Skeletal muscle satellite cell (primary cell): ENCODE data around the gene BMI1.
"Not testable (repeated sequence)": the region's sequence is repeated elsewhere in the genome, so short reads cannot be mapped to it uniquely, and the experiment has no call there.

ENCODE experiments used
- H3K27me3 ChIP-seq: 2 replicates; pipeline ENCODE4 v1.7.0; 2013; ENCODE audit warnings: low read length; ENCODE audit not compliant: control insufficient read depth, insufficient read depth
- H3K36me3 ChIP-seq: 2 replicates; pipeline ENCODE4 v1.7.0; 2013; ENCODE audit warnings: mild to moderate bottlenecking, control low read depth, low read length; ENCODE audit not compliant: insufficient read depth
- H3K4me1 ChIP-seq: 2 replicates; pipeline ENCODE4 v1.7.0; 2013; ENCODE audit warnings: low read length; ENCODE audit not compliant: control insufficient read depth, insufficient read depth
- H3K4me2 ChIP-seq: 2 replicates; pipeline ENCODE4 v1.7.0; 2013; ENCODE audit warnings: mild to moderate bottlenecking, low read length
- H3K4me3 ChIP-seq: 2 replicates; pipeline ENCODE4 v1.7.0; 2013; ENCODE audit warnings: low read length
- H3K9ac ChIP-seq: 2 replicates; pipeline ENCODE4 v1.7.0; 2013; ENCODE audit warnings: mild to moderate bottlenecking, low read depth, low read length, moderate library complexity
- H3K9me3 ChIP-seq: replicated peaks from 2 replicates; pipeline ENCODE4 v1.7.0; 2013; ENCODE audit warnings: mild to moderate bottlenecking, control low read depth, low read length

Gene BMI1

DNA sequence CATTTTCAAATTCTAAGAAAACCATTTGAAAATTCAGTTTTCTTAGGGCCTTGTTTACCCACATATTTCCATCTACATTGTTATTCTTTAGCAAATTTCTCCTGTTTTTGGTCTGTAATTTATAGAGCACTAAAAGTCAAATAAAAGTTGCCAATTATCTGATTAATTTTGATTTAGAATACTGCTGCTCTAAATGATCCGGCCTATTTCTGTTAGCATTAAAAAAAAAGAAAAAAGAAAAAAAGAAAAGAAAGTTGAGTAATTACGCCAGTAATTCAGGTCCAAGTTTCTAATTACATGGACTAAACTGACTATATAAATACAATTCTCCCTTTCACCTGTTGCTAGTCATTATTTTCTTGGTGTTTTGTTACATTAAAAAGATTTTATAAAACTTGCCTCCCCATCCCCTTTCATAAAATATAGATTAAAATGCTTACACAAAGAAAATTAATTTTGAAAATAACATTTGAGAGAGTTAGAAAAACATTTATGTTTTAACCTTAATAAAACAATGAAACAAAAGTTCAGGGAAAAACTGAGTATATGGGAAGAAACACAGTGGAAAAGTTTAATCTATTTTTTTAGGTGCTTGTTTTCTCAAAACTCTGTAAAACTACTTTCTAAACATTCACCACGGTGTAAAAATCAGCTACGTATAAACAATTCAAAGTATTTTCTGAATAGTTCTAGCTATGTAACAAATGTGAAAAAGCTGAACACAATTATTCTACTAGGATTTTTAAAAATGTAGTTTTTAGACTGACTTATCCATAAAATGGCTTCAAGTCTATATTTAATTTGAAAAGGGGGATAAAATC lies 11.5 kb upstream of the BMI1 start:
- Histone ChIP-seq H3K4me2 (no peak overlapping the region), H3K4me3 (no peak overlapping the region), H3K36me3 (no peaks in the 10 kb centered on the region), H3K4me1 (peaks cover 20% of the 10 kb centered on the region), H3K9ac (no peak overlapping the region), H3K9me3 (no peaks in the 10 kb centered on the region), H3K27me3 (no peaks in the 10 kb centered on the region)

DNA sequence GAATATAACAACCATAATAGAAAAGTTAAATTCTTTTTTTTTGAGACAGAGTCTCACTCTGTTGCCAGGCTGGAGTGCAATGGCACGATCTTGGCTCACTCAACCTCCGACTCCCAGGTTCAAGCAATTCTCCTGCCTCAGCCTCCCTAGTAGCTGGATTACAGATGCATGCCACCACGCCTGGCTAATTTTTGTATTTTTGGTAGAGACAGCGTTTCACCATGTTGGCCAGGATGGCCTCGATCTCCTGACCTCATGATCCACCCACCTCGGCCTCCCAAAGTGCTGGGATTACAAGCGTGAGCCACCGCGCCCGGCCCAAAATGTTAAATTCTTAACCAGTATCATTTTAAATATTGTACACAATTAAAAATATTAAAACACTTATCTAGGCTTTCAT lies 10.9 kb upstream of the BMI1 start:
- not testable (repeated sequence) for H3K4me2 ChIP-seq, H3K36me3 ChIP-seq, H3K9me3 ChIP-seq, H3K9ac ChIP-seq, H3K27me3 ChIP-seq, H3K4me3 ChIP-seq
- H3K4me1 ChIP-seq: peaks cover 21% of the 10 kb centered on the region

DNA sequence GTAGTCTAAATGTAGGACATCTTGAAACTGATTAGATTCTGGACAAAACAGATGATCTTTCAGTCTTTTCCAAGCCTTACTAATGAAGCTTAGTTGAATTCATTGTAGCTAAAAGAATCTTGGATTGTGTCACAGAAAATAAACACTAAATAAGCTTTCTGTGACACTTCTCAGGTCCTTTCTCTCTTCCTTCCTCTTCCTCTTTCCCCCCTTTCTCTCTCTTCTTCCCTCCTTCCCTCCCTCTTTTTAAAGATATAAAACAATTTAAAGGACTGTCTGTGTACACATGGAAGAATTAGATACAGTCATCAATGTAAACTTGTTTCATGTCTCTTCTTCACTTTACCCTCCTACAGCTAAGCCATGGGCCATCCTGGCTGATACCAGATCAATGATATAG lies 10.0 kb upstream of the BMI1 start:
- Histone ChIP-seq H3K27me3 (no peaks in the 10 kb centered on the region), H3K4me2 (no peak overlapping the region), H3K36me3 (no peaks in the 10 kb centered on the region)

DNA sequence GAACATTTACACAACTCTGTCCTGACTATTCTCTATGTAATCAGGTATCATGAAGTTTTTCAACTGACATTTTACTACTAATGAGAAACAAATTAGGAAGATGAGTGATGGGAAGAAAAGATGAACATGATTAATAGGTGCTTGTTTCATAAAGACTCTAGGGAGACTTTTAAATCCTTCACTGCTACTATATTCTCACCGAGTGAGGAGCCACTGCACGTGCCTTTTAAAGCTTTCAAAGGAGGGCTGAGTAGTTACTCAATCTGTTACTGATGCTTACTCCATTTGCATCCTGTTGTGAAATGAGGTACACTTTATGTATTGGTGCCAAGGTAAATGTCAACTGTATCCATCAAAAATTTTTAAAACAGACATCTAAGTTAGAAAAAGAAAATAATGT lies 6.0 kb upstream of the BMI1 start:
- Histone ChIP-seq H3K4me3 (no peak overlapping the region), H3K4me2 (peak overlapping the region; percentile 89), H3K36me3 (no peaks in the 10 kb centered on the region), H3K9ac (no peak overlapping the region), H3K27me3 (no peaks in the 10 kb centered on the region), H3K9me3 (no peaks in the 10 kb centered on the region), H3K4me1 (peaks cover 13% of the 10 kb centered on the region)

More for the DNA sequence above, 10.0 kb upstream of the BMI1 start:
- Histone ChIP-seq H3K4me3 (no peak overlapping the region), H3K9me3 (no peaks in the 10 kb centered on the region), H3K9ac (no peak overlapping the region), H3K4me1 (peaks cover 17% of the 10 kb centered on the region)

DNA sequence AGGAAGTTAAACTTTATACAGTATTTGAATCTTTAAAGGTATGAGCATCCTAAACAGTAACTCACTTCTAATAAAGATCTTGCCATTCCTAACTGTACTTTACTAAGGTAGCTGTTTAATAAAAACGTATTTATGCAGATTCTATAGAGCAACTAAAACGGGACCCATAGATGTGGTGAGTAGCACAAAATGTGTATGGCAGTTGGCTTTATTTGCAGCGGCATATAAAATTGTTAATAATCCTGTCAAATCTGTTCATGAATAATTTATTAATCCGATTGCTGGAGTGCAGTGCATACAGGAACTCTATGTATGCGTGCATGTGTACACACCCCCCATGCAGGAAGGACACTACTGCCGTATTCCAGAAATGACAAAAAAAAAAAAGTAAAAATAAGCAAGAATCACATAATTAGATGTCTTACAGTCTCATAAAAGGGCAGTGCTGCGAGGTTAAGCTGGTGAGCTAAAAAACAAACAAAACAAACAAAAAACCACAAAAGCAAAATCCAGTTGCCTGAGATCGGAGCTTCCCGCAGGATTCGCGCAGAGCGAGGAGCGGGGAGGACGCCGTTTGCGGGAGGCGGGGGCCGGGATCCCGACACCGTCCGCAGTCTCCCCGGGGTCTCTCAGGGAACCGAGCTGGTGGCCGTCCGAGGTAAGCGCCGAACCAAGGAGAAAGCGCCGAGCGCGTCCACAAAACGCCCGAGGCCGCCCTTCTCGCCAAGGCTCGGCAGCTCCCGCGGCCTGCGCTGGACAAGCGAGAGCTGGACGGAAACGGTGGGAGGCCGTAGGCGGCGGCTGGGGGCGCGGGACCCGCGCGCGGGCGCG lies 5.2 kb upstream of the BMI1 start:
- Histone ChIP-seq H3K4me2 (peak overlapping the region; percentile 89), H3K4me1 (peaks cover 16% of the 10 kb centered on the region), H3K4me3 (peak overlapping the region; percentile 80), H3K9ac (peak overlapping the region; percentile 87), H3K9me3 (no peaks in the 10 kb centered on the region), H3K36me3 (no peaks in the 10 kb centered on the region), H3K27me3 (no peaks in the 10 kb centered on the region)

DNA sequence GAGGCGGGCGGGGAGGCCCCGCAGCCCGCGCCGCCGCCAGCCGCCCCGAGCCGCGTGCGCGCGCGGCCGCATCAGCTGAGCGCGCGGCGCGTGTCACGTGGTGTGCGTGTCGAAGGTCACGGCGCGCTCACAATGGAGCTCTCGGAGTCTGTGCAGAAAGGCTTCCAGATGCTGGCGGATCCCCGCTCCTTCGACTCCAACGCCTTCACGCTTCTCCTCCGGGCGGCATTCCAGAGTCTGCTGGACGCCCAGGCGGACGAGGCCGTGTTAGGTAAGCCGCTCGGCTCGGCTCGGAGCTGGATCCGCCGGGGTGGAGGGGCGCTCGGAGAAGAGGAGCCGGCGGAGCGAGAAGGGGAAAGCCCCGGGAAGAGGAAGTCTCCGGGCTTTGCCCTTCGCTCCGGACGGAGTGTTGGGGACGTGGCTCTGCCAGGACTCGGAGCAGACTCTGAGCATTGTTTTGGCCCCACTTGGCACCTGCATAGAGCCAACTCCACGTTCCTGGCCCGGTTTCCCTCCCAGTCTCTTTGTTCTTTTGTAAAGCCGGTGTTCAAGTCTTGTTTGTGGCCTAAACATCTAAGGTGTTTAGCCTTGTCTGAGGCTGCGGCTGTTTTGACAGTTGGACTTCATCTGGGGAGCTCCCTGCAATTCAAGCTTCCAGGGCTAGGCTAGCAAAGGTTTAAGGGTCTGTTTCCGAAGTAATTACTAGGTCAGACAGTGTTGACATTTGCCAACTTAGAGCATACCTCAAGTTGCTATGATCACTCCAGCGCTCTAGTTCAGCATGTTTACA lies 4.4 kb upstream of the BMI1 start, which contains the start of gene COMMD3:
COMMD3 (plus strand) TSS at position 103 of the 790 bp plus-strand sequence; CDS start at position 133, 30 bp downstream.
- H3K36me3 ChIP-seq: no peaks in the 10 kb centered on the region
- no peaks in the 10 kb centered on the region for H3K27me3 ChIP-seq
- H3K4me3 ChIP-seq: peak within 1 kb of the TSS; percentile 80
- H3K4me1 ChIP-seq: peaks cover 16% of the 10 kb centered on the region
- H3K9ac ChIP-seq: peak within 1 kb of the TSS; percentile 87
- H3K4me2 ChIP-seq: peak within 1 kb of the TSS; percentile 89
- H3K9me3 ChIP-seq: no peaks in the 10 kb centered on the region

- Histone ChIP-seq H3K4me2 (peak overlapping the region; percentile 89), H3K36me3 (no peaks in the 10 kb centered on the region), H3K9me3 (no peaks in the 10 kb centered on the region), H3K4me3 (peak overlapping the region; percentile 80), H3K4me1 (peaks cover 16% of the 10 kb centered on the region), H3K27me3 (peaks cover under 1% of the 10 kb centered on the region), H3K9ac (peak overlapping the region; percentile 87)
Observed at GRCh38 chr10:22317076-22317370, 3.9 kb upstream of the BMI1 start.

DNA sequence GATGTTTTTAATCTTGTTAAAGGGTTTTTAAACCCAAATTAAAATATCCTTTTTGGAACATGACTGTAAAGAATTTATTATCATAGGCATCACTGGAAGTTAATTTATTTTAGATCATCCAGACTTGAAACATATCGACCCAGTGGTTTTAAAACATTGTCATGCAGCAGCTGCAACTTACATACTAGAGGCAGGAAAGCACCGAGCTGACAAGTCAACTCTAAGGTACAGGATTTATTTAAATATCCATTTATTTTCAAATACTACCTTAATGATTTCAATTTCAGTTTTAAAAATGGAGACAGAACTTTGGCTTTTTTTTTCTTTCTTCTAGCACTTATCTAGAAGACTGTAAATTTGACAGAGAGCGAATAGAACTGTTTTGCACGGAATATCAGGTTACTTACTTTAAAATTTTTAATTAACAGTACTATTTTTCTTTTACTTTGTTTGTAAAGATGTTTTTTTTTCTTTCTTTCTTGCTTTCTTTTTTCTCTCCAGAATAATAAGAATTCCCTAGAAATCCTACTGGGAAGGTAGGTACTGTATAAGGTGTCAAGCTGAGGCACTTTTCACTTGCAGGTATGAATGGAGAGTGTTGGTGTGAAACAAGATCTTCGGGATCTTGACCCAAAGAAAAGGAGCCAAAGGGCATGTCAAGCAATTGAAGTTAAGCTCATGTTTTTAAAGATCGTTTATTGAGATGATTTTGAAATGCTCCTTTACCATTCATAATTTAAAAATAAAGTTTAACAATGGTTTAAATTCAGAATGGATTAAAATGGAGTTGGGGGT lies 2.9 kb upstream of the BMI1 start:
- H3K4me2 ChIP-seq: peak overlapping the region; percentile 89
- peak overlapping the region; percentile 80 for H3K4me3 ChIP-seq
- peak overlapping the region; percentile 87 for H3K9ac ChIP-seq
- H3K9me3 ChIP-seq: no peaks in the 10 kb centered on the region
- no peaks in the 10 kb centered on the region for H3K36me3 ChIP-seq
- H3K4me1 ChIP-seq: peaks cover 24% of the 10 kb centered on the region
- peaks cover 10% of the 10 kb centered on the region for H3K27me3 ChIP-seq

- Histone ChIP-seq H3K4me3 (no peak overlapping the region), H3K9ac (no peak overlapping the region), H3K4me2 (no peak overlapping the region), H3K4me1 (peaks cover 24% of the 10 kb centered on the region), H3K9me3 (no peaks in the 10 kb centered on the region), H3K36me3 (no peaks in the 10 kb centered on the region), H3K27me3 (peaks cover 16% of the 10 kb centered on the region)
Observed at GRCh38 chr10:22318772-22319171, 2.1 kb upstream of the BMI1 start.

- Histone ChIP-seq H3K9me3 (no peaks in the 10 kb centered on the region), H3K4me2 (peak overlapping the region; percentile 86), H3K36me3 (no peaks in the 10 kb centered on the region), H3K4me3 (no peak overlapping the region), H3K9ac (no peak overlapping the region), H3K27me3 (peaks cover 24% of the 10 kb centered on the region), H3K4me1 (peaks cover 25% of the 10 kb centered on the region)
Observed at GRCh38 chr10:22319547-22319979, 1.3 kb upstream of the BMI1 start.
